SJCRH30 (cell line): Measurements from ENCODE around the gene IL36RN. TPM values are rescaled to one million over a fixed set of nuclear protein-coding genes. Genes with fewer than 3 reads are reported as not detected.

ENCODE experiments used
- DNase-seq, 2 experiments: peaks; one replicate each; pipeline ENCODE4 v3.0.0-alpha.2; 2015 to 2020
- H3K27ac ChIP-seq: fragments of 250-450 bp; sonication (Bioruptor Pico); 2 replicates; pipeline ENCODE4 v1.5.1; 2020; ENCODE audit warnings: mild to moderate bottlenecking, moderate library complexity
- H3K27me3 ChIP-seq: fragments of 250-450 bp; sonication (Bioruptor Pico); 2 replicates; pipeline ENCODE4 v1.5.1; 2020; ENCODE audit warnings: mild to moderate bottlenecking, moderate library complexity
- H3K36me3 ChIP-seq: fragments of 250-450 bp; sonication (Bioruptor Pico); 2 replicates; pipeline ENCODE4 v1.5.1; 2020; ENCODE audit warnings: mild to moderate bottlenecking, moderate library complexity
- H3K4me1 ChIP-seq: fragments of 250-450 bp; sonication (Bioruptor Pico); 2 replicates; pipeline ENCODE4 v1.5.1; 2020; ENCODE audit warnings: mild to moderate bottlenecking, moderate library complexity
- H3K4me3 ChIP-seq: fragments of 250-450 bp; sonication (Bioruptor Pico); 2 replicates; pipeline ENCODE4 v1.5.1; 2020; ENCODE audit warnings: mild to moderate bottlenecking, moderate library complexity
- H3K9me3 ChIP-seq: fragments of 250-450 bp; sonication (Bioruptor Pico); replicated peaks from 2 replicates; pipeline ENCODE4 v1.5.1; 2020; ENCODE audit warnings: mild to moderate bottlenecking, moderate library complexity
- total RNA-seq: library from RNA; depleted of rRNA; stranded (reverse); fragments of >200 nt; shearing (Covaris generic); gene quantifications from 2 replicates; pipeline ENCODE4 v1.2.3, GENCODE V29; 2014; rRNA removed

The IL36RN gene
- not detected in 2 replicates for total RNA-seq

DNA sequence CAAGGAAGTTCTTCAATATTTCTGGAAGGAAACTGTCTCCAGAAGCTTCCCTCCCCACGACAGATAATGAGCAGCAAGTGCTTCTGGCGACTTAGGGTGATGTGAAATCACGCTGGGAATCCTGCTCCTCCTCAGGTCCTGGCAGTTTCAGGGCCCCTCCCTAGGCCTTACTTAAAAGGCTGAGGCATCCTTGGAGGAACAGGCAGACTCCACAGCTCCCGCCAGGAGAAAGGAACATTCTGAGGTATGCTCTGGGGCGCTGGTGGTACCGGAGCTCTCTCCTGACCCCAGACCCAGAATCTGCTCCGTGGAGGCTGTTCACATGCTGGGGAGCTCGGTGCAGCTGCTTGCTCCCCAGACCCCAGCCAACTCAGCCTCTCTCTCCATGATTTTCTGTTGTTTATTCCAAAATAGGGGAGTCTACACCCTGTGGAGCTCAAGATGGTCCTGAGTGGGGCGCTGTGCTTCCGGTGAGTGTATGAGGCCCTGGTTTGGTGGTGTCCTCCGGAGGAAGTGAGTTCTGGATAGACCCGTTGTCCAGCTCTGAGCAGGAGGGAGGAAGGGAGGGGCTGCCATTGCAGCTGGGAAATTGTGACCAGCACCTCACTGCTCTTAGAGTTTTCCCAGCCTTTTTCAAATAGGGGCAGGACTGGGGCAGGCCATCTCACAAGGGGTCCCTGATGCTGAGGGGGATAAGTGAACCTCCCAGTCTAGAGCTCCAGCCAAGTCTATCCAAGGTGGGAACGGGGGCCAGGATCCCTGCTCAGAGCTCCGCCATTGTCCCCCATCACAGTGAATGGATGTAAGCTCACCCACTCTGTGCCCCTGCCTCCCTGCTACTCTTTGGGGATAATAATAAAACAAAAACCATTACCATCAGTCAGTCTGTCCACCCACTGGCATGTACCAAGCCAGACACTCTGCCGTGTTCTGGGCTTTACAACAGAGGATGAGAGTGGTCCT, at the start of gene IL36RN:
IL36RN (plus strand) TSS at position 201 of the 963 bp plus-strand sequence; CDS start at position 442, 241 bp downstream.
- Histone ChIP-seq H3K4me3 (no peak within 1 kb of the TSS), H3K27me3 (no peaks in the 10 kb centered on the region), H3K4me1 (no peaks in the 10 kb centered on the region), H3K9me3 (no peaks in the 10 kb centered on the region), H3K36me3 (no peaks in the 10 kb centered on the region), H3K27ac (no peak within 1 kb of the TSS)
- no peak for DNase-seq

DNA sequence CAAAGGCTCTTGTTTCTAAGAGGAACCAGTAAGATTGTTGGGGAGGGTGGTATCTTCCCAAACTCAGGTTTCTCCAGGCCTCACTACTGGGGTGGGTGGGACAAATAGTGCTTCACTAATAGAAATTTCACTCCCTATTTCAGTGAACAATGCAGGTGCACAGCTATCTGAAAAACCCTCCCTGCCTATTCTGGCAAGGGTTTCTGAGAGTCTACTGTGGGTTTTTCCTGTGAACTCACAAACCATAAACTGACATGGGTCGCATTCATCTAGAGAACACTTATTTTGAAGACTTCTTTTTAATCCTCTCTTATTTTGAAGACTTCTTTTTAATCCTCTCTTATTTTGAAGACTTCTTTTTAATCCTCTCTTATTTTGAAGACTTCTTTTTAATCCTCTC, 49.4 kb upstream of the IL36RN start:
- no peak overlapping the region for H3K27ac ChIP-seq
- DNase-seq, result no peak
- no peaks in the 10 kb centered on the region for H3K36me3 ChIP-seq
- H3K27me3 ChIP-seq, result peaks cover 16% of the 10 kb centered on the region; the same call in 1 of the 2 replicates
- H3K4me1 ChIP-seq, result no peaks in the 10 kb centered on the region
- H3K4me3 ChIP-seq, result no peak overlapping the region
- H3K9me3 ChIP-seq, result no peaks in the 10 kb centered on the region; the same call in 1 of the 2 replicates

DNA sequence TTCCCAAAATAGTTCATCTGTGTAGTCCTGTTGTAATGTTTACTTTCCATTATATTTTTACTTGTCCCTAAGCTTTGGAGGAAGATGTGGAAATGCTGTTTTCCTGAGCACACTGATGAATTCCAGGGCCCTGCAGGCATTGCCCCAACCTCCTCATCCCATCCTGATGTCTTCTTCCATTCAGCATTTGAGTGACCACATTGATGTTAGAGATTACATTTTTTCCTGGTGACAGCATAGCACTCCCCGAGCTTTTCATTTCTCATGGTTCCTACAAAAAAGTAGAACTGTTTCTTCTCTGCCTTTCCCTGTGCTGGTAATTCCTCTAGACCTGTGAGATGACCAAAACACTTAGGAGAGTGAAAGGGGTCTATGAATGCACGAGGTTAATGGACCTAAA, 48.9 kb upstream of the IL36RN start:
- Histone ChIP-seq H3K36me3 (no peaks in the 10 kb centered on the region), H3K27me3 (peaks cover 16% of the 10 kb centered on the region; the same call in 1 of the 2 replicates), H3K27ac (no peak overlapping the region), H3K4me3 (no peak overlapping the region), H3K4me1 (no peaks in the 10 kb centered on the region), H3K9me3 (no peaks in the 10 kb centered on the region; the same call in 1 of the 2 replicates)
- no peak for DNase-seq

DNA sequence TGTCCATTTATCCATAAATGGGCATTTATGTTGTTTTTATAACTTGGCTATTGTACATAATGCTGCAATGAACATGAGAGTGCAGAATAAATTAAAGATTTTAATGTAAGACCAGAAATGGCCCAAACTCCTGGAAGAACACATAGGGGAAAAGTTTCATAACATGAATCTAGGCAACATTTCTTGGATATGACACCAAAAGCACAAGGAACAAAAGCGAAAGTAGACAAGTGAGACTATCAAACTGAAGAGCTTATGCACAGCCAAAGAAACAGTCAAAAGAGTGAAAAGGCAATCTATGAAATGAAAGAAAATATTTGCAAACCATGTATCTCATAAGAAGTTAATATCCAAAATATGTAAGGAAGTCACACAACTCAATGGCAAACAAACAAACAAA, 47.9 kb upstream of the IL36RN start:
- H3K27me3 ChIP-seq, result peaks cover 12% of the 10 kb centered on the region; the same call in 1 of the 2 replicates
- no peaks in the 10 kb centered on the region for H3K4me1 ChIP-seq
- H3K4me3 ChIP-seq, result no peak overlapping the region
- DNase-seq, result no peak
- H3K27ac ChIP-seq, result no peak overlapping the region
- no peaks in the 10 kb centered on the region for H3K36me3 ChIP-seq
- H3K9me3 ChIP-seq, result no peaks in the 10 kb centered on the region; the same call in 1 of the 2 replicates

DNA sequence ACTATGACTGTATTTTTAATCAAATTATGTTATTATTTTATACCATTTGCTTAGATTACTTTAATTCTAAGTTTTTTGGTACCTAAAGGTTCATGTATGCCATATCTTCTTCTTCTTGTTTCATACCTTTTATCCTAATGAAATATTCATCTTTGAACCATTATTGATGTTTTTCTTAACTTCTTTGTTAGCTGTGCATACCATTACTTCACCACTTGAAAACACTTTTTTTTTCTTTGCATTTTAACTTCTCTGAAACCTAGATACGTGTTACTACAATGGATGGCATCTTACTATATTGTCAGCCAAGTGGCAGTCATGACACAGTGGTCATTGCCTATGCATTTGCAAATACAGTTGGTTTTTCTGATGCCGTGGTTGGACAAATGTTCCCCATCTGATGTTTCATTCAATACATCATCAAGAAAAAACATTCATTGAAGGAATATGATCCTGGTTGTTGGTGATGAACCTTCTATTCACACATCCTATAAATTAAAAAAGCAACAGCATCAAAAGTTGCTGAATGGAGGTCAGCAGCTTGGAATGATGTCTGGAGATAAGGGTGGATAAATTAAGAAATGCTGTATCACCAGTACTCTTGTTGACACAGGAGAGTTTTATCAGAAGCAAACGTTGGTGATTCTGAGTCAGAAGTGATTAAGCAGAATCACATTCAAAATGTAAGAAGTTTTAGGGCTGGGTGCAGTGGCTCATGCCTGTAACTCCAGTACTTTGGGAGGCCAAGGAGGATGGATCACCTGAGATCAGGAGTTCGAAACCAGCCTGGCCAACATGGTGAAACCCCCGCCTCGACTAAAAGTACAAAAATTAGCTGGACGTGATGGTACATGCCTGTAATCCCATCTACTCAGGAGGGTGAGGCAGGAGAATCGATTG, 46.3 kb upstream of the IL36RN start:
- Histone ChIP-seq H3K27ac (no peak overlapping the region), H3K4me1 (no peaks in the 10 kb centered on the region), H3K36me3 (no peaks in the 10 kb centered on the region), H3K27me3 (peaks cover 2% of the 10 kb centered on the region; the same call in 1 of the 2 replicates), H3K9me3 (no peaks in the 10 kb centered on the region), H3K4me3 (no peak overlapping the region)
- DNase-seq, result no peak

DNA sequence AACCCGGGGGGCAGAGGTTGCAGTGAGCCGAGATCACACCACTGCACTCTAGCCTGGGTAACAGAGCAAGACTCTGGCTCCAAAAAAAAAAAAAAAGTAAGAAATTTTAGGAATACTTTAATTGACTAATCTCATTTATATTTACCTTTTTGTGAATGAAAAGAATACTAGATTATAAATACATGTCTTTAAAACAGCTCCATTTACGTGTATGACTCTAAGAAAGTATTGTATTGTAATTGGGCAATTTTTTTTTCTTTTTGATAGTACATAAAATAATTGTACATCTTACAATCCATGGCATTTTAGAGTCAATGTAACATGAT, 45.7 kb upstream of the IL36RN start:
- no peaks in the 10 kb centered on the region; the same call in 1 of the 2 replicates for H3K27me3 ChIP-seq
- H3K36me3 ChIP-seq, result no peaks in the 10 kb centered on the region
- H3K4me3 ChIP-seq, result no peak overlapping the region
- no peak for DNase-seq
- no peaks in the 10 kb centered on the region for H3K9me3 ChIP-seq
- no peaks in the 10 kb centered on the region for H3K4me1 ChIP-seq
- H3K27ac ChIP-seq, result no peak overlapping the region

DNA sequence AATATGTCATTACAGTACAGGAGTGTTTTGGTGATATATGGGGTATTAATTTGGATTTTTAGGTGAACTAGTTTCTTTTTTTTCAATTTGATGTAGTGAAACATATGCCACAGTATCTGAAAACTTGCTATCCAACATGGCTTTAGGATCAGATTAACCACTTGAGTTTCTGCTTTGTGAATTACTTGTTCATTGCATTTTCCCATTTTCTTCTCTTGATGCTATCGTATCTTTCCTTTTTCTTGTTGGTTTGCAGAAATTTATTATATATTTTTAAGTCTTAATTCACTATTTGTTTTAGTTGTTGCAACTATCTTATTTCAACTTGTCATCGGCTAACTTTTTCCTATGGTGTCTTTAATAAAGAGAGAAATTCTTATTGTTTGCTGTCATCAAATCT, 44.9 kb upstream of the IL36RN start:
- Histone ChIP-seq H3K4me3 (no peak overlapping the region), H3K27ac (no peak overlapping the region), H3K4me1 (no peaks in the 10 kb centered on the region), H3K36me3 (no peaks in the 10 kb centered on the region), H3K9me3 (no peaks in the 10 kb centered on the region), H3K27me3 (no peaks in the 10 kb centered on the region; the same call in 1 of the 2 replicates)
- no peak for DNase-seq

DNA sequence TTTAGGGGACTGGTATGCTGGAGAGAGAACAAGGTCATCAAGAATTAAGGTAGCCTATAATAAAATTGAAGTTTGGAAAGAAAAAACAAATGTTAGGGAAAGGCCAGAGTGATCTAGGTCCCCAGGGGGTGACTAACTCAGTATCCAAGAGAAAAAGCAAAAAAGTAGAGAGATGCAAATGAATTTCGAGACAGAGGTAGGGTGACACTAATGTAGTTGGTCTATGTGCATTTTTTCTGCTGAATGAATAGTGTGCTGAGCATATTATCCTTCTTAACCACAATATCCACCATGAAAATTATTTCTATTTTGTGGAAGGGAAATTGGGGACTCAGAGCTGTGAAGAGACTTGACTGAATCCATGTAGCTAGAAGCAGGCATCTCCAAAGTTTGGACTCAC, 44.0 kb upstream of the IL36RN start:
- no peaks in the 10 kb centered on the region for H3K36me3 ChIP-seq
- H3K27me3 ChIP-seq, result no peaks in the 10 kb centered on the region; the same call in 1 of the 2 replicates
- H3K9me3 ChIP-seq, result no peaks in the 10 kb centered on the region
- DNase-seq, result no peak
- no peaks in the 10 kb centered on the region for H3K4me1 ChIP-seq
- H3K4me3 ChIP-seq, result no peak overlapping the region
- H3K27ac ChIP-seq, result no peak overlapping the region

DNA sequence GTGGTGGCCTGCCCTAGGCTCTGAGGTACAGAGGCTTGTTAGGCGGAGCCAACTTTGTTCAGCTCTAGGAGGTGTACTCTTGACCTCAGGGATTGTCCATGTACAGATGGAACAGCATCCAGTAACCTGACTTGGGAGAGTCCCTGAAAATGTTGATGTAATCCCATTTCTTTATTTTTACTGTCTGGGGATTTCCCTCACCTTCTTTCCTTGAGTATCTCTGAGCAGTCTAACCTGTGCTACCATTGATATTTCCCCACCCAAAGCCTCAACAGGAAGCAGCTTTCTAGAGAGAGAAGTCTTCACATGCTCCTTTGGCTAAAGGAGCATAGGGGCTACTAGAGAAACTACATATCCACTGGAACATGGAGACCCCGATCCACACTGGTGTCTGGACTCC, 43.3 kb upstream of the IL36RN start:
- H3K36me3 ChIP-seq, result no peaks in the 10 kb centered on the region
- no peak for DNase-seq
- no peaks in the 10 kb centered on the region for H3K4me1 ChIP-seq
- no peak overlapping the region for H3K4me3 ChIP-seq
- no peaks in the 10 kb centered on the region; the same call in 1 of the 2 replicates for H3K27me3 ChIP-seq
- no peaks in the 10 kb centered on the region for H3K9me3 ChIP-seq
- H3K27ac ChIP-seq, result no peak overlapping the region

DNA sequence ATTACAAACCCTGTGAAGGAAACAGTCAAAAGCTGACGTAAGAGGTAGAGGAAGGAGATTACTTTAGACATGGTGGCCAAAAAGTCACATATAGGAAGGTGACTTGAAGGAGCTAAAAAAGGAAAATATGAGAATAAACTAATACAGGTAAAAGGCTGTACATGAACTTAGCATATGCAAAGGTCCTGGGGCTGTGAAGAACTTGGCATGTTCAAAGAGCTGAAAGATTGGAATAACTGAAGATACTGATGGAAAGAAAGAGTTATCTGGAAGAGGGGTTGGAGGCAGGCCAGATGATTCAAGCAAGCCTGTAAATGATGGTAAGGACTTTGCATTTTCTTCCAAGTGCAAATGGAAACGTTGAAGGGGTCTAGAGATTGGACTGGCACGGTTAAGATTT, 40.5 kb upstream of the IL36RN start:
- Histone ChIP-seq H3K4me3 (no peak overlapping the region), H3K36me3 (no peaks in the 10 kb centered on the region), H3K27me3 (no peaks in the 10 kb centered on the region; the same call in 1 of the 2 replicates), H3K27ac (no peak overlapping the region), H3K4me1 (no peaks in the 10 kb centered on the region), H3K9me3 (no peaks in the 10 kb centered on the region)
- DNase-seq, result no peak

DNA sequence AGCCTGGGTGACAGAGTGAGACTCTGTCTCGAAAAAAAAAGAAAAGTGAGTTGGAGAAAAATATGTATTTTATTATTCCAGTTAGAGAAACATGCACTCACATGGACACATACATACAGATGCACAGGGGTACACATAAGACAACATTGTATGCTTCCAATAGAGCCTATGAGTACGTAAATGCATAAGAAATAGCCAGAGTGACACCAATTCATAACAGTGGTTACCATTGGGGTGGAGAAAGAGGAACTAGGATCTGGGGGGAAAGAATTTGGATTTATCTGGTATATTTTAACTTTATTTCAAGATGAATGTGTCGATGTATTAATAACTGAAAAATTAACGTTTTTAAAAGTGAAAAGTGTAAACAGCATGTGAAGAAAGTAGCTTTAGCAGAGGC, 37.7 kb upstream of the IL36RN start:
- H3K4me1 ChIP-seq, result no peaks in the 10 kb centered on the region
- no peaks in the 10 kb centered on the region for H3K27me3 ChIP-seq
- H3K4me3 ChIP-seq, result no peak overlapping the region
- DNase-seq, result no peak
- no peaks in the 10 kb centered on the region for H3K9me3 ChIP-seq
- H3K27ac ChIP-seq, result no peak overlapping the region
- no peaks in the 10 kb centered on the region for H3K36me3 ChIP-seq

DNA sequence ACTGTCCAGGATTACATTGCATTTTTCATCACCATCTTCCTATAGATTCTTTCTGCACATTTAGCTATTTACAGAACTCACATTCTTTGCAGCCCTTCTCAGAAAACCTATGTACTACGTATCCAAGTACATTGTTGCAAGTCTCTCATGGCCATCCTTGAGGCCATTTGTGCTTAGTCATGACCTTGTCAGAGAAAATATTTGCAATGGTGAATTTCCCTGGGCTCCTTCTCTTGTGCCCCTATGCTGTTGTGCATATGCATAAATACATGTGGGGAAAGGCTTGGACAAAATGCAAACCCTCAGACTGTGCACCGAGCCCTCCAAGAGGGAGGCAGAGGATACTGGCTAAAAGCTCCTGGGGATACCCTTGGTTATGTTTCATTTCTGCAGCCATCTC, 34.2 kb upstream of the IL36RN start:
- DNase-seq, result no peak
- H3K9me3 ChIP-seq, result no peaks in the 10 kb centered on the region
- no peaks in the 10 kb centered on the region for H3K4me1 ChIP-seq
- 0 out of 2 replicates have a peak, but pooled peaks cover 6% of the 10 kb centered on the region for H3K27me3 ChIP-seq
- H3K27ac ChIP-seq, result no peak overlapping the region
- no peak overlapping the region for H3K4me3 ChIP-seq
- H3K36me3 ChIP-seq, result no peaks in the 10 kb centered on the region

DNA sequence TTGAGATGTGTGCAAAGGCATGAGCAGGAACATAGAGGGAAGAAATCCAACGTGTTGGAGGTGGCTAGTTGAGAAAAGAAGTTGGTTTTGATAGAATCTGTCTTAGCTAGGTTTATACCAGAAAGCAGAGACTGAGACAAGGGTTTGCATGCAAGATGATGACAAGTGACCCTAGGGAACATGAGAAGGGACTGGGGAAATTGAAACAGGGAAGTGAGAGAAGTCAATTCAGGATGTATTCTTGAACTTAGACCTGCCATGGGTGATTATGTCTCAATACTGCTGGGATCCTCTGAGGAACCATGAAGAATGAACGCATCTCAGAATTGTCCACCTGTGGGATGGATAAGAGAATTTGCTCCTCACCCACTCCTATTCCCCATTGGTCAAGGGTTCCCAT, 33.3 kb upstream of the IL36RN start:
- 0 out of 2 replicates have a peak, but pooled peaks cover 10% of the 10 kb centered on the region for H3K27me3 ChIP-seq
- H3K36me3 ChIP-seq, result no peaks in the 10 kb centered on the region
- no peak overlapping the region for H3K27ac ChIP-seq
- no peaks in the 10 kb centered on the region for H3K4me1 ChIP-seq
- no peak for DNase-seq
- H3K4me3 ChIP-seq, result no peak overlapping the region
- no peaks in the 10 kb centered on the region for H3K9me3 ChIP-seq

DNA sequence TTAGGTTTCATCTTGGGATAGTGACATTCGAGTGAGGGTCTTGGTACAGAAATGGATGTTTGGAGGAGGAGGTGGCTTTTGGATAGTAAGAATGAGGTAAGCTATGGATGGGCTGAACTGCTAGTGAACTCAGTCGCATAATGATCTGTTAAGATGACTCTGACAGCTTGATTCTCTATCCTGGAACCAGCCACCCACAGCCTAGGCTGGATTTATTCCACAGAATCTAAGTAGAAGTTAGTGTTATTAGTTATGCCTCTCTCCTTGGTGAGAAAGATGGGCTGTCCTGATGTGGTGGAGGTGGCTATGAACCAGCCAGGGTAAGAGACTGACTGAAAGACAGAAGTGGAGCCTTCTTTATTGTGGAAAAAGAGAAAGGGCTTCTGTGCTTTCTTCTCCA, 31.3 kb upstream of the IL36RN start:
- Histone ChIP-seq H3K4me1 (no peaks in the 10 kb centered on the region), H3K36me3 (no peaks in the 10 kb centered on the region), H3K27ac (no peak overlapping the region), H3K4me3 (no peak overlapping the region), H3K27me3 (peaks cover 11% of the 10 kb centered on the region; the same call in 1 of the 2 replicates), H3K9me3 (no peaks in the 10 kb centered on the region)
- DNase-seq, result no peak

DNA sequence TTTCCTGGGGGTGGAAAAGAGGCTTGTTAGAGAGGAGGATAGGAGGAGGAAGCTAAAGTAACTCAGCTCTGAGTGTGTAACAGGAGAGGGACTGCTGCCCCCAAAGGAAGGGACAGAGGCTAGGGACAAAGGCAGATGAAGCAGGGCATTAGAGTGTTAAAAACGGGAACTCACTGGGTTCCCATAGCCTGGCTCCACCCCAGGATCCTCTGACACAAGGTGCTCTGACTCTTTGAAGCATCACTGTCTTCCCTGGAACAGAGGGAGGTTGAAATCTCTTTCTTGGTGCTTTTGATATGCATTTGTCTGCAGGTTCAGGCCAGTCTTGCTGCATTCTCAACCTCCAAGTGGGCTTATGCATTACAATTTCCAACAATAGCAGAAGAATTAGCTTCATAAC, 30.9 kb upstream of the IL36RN start:
- Histone ChIP-seq H3K36me3 (no peaks in the 10 kb centered on the region), H3K9me3 (no peaks in the 10 kb centered on the region), H3K27me3 (peaks cover 11% of the 10 kb centered on the region; the same call in 1 of the 2 replicates), H3K4me1 (no peaks in the 10 kb centered on the region), H3K4me3 (no peak overlapping the region), H3K27ac (no peak overlapping the region)
- no peak for DNase-seq
